ENCODE results near the gene DCTD. TPM values are rescaled to one million over a fixed set of nuclear protein-coding genes. Genes with fewer than 3 reads are reported as not detected.

DCTD gene
- total RNA-seq, 6 donors from 2014 or later: 31.2 to 96.4 (median 70.7) TPM

DNA sequence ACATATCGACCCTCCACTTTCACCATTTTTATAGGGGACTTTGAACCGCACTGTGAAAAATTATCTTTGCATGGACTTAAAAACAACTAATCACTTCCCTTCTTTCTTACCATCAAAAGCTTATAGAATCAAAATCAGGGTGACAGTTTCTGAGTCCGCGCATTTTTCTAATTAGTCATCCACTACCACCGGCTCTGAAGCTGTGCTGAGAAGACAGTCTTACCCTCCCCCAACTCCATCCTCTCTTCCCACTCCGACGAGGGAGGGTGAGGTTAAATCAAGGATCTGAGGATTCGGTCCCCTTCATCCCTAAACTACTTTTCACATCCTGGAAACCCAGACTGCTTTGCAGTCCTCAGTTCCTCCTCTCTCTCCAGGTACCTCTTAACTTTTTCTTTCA lies 4.2 kb downstream of the DCTD start:
- Histone ChIP-seq H3K36me3 (peaks cover 0 to 49% (median 23%) of the 10 kb centered on the region in 4 donors), H3K27ac (no peak overlapping the region), H3K4me3 (no peak overlapping the region), H3K27me3 (no peaks in the 10 kb centered on the region), H3K9me3 (no peaks in the 10 kb centered on the region), H3K4me1 (peaks cover 6 to 11% (median 8%) of the 10 kb centered on the region in 4 donors)
- WGBS, 2 donors: 91 to 95% methylated on average over 8 of the region's 8 CpGs
- TF ChIP-seq POLR2A (IDR thresholded peaks at IDR 0.05) (no peak), POLR2AphosphoS5 (IDR thresholded peaks at IDR 0.05) (no peak), EP300 (IDR thresholded peaks at IDR 0.05) (no peak)
- TF ChIP-seq, protein P1, sequence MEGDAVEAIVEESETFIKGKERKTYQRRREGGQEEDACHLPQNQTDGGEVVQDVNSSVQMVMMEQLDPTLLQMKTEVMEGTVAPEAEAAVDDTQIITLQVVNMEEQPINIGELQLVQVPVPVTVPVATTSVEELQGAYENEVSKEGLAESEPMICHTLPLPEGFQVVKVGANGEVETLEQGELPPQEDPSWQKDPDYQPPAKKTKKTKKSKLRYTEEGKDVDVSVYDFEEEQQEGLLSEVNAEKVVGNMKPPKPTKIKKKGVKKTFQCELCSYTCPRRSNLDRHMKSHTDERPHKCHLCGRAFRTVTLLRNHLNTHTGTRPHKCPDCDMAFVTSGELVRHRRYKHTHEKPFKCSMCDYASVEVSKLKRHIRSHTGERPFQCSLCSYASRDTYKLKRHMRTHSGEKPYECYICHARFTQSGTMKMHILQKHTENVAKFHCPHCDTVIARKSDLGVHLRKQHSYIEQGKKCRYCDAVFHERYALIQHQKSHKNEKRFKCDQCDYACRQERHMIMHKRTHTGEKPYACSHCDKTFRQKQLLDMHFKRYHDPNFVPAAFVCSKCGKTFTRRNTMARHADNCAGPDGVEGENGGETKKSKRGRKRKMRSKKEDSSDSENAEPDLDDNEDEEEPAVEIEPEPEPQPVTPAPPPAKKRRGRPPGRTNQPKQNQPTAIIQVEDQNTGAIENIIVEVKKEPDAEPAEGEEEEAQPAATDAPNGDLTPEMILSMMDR (IDR thresholded peaks at IDR 0.05): no peak
- no peak for DNase-seq
- ATAC-seq (ENCODE audit: low FRiP score in 2 of 2): no peak

DNA sequence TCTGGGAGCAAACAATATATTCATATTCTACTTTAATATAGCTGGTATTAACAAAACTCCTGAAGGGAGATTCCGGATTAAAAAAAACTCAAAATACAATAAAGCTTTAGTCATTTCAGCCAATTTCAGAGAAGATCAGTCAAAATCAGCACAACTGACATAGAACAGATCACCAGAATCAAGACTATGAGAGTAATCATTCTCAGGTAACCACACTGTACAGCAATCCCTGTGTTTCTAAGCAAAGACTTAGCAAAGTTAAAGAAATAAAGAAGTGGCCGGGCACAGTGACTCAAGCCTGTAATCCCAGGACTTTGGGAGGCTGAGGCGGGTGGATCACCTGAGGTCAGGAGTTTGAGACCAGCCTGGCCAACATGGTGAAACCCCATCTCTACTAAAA lies 9.1 kb downstream of the DCTD start:
- no peak overlapping the region for H3K27ac ChIP-seq
- H3K9me3 ChIP-seq: no peaks in the 10 kb centered on the region
- TF ChIP-seq, protein P1 (IDR thresholded peaks at IDR 0.05): no peak
- TF ChIP-seq EP300 (IDR thresholded peaks at IDR 0.05) (no peak), POLR2AphosphoS5 (IDR thresholded peaks at IDR 0.05) (no peak), POLR2A (IDR thresholded peaks at IDR 0.05) (no peak)
- no peak for DNase-seq
- no peak overlapping the region for H3K4me3 ChIP-seq
- WGBS, 2 donors: 94 to 99% methylated on average over 3 of the region's 3 CpGs
- H3K27me3 ChIP-seq: no peaks in the 10 kb centered on the region
- no peak for ATAC-seq (ENCODE audit: low FRiP score in 2 of 2)
- H3K4me1 ChIP-seq: no peaks in the 10 kb centered on the region
- H3K36me3 ChIP-seq: peaks cover 0 to 55% (median 22%) of the 10 kb centered on the region in 4 donors

DNA sequence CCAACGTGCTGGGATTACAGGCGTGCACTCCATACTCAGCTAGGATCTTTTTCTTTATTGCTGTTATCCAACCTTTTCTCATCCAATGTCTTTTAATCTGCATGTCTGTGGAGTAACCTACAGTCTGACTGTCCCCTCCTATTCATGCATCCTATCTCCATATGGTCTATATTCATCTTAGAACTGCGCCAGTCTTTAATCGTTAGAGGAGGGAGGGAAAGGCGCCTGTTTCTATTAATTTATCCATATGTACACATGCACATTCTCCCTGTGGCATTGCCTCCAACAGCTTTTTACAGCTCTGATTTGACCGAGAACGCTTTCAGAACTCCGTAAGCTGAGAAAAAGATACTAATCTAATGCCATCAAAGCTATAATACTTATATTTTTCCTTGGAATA lies 9.8 kb downstream of the DCTD start:
- no peak for DNase-seq
- 97 to 98% methylated on average over 8 of the region's 8 CpGs for WGBS, 2 donors
- Histone ChIP-seq H3K4me3 (no peak overlapping the region), H3K4me1 (no peaks in the 10 kb centered on the region), H3K9me3 (no peaks in the 10 kb centered on the region), H3K27me3 (no peaks in the 10 kb centered on the region), H3K27ac (no peak overlapping the region), H3K36me3 (peaks cover 0 to 55% (median 24%) of the 10 kb centered on the region in 4 donors)
- no peak for ATAC-seq (ENCODE audit: low FRiP score in 2 of 2)
- TF ChIP-seq POLR2AphosphoS5 (IDR thresholded peaks at IDR 0.05) (no peak), EP300 (IDR thresholded peaks at IDR 0.05) (no peak), POLR2A (IDR thresholded peaks at IDR 0.05) (no peak)
- TF ChIP-seq, protein P1 (IDR thresholded peaks at IDR 0.05): no peak

DNA sequence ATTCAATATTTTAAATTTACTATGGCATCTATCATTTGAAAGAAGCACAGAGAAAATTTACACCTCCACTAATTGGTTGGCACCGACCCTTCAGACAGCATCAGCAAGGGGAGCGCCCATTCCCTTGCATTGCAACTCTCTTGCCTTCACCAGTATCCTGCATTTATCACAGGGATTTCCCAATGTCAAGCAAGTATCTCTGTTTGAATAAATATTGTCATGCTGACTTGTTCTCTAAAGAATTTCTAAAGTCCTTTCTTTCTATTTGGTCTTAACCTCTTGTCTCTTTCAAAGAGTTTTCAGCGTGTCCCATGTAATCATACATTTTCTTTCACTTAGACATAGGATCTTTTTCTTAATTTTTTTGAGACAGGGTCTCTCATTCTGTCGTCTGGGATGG lies 10.4 kb downstream of the DCTD start:
- H3K36me3 ChIP-seq: peaks cover 0 to 55% (median 22%) of the 10 kb centered on the region in 4 donors

DNA sequence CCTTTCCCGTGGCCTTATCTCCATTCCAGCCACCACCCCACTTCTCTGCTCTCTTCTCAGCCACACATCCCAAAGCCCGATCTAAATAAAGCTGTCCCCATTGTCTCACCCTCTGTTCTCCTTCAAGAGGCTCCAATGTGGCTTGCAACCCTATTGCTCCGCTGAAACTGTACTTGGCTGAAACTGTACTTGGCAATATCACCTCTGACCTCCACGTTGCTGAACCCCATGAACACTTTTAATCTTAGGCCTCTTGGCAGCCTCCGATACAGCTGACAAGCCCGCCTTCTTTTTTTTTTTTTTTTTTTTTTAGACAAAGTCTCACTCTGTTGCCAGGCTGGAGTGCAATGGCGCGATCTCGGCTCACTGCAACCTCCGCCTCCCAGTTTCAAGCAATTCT lies 12.1 kb downstream of the DCTD start:
- TF ChIP-seq, protein P1 (IDR thresholded peaks at IDR 0.05): no peak
- no peak for TF ChIP-seq POLR2AphosphoS5 (IDR thresholded peaks at IDR 0.05)
- no peak for TF ChIP-seq POLR2A (IDR thresholded peaks at IDR 0.05)
- no peak for TF ChIP-seq EP300 (IDR thresholded peaks at IDR 0.05)
- Histone ChIP-seq H3K27ac (no peak overlapping the region), H3K4me1 (no peaks in the 10 kb centered on the region), H3K4me3 (no peak overlapping the region), H3K36me3 (peaks cover 0 to 58% (median 23%) of the 10 kb centered on the region in 4 donors), H3K27me3 (no peaks in the 10 kb centered on the region), H3K9me3 (no peaks in the 10 kb centered on the region)
- ATAC-seq (ENCODE audit: low FRiP score in 2 of 2): no peak
- WGBS, 2 donors: 81 to 87% methylated on average over 10 of the region's 10 CpGs
- no peak for DNase-seq

More for the DNA sequence above, 10.4 kb downstream of the DCTD start:
- no peak for DNase-seq
- no peak for ATAC-seq (ENCODE audit: low FRiP score in 2 of 2)
- Histone ChIP-seq H3K4me1 (no peaks in the 10 kb centered on the region), H3K9me3 (no peaks in the 10 kb centered on the region), H3K27ac (no peak overlapping the region), H3K4me3 (no peak overlapping the region), H3K27me3 (no peaks in the 10 kb centered on the region)
- 93 to 95% methylated on average over 4 of the region's 4 CpGs for WGBS, 2 donors
- no peak for TF ChIP-seq POLR2AphosphoS5 (IDR thresholded peaks at IDR 0.05)
- TF ChIP-seq POLR2A (IDR thresholded peaks at IDR 0.05): no peak
- TF ChIP-seq, protein P1 (IDR thresholded peaks at IDR 0.05): no peak
- TF ChIP-seq EP300 (IDR thresholded peaks at IDR 0.05): no peak
